H4 (cell line): ENCODE data around the gene ZNF737. TPM values are rescaled to one million over a fixed set of nuclear protein-coding genes. Genes with fewer than 3 reads are reported as not detected.
"Not testable (repeated sequence)": the region's sequence is repeated elsewhere in the genome, so short reads cannot be mapped to it uniquely, and the experiment has no call there.

Experiments used
- DNase-seq: peaks from one replicate; pipeline ENCODE4 v3.0.0-alpha.2; 2015; ENCODE audit warnings: low spot score
- total RNA-seq: library from RNA; depleted of rRNA; stranded (reverse); fragments of >200 nt; shearing (Covaris generic); gene quantifications from 2 replicates; pipeline ENCODE4 v1.2.3, GENCODE V29; 2014; rRNA removed

The ZNF737 gene
- 2.9 and 3.7 TPM in 2 replicates for total RNA-seq

- peak; percentile 80 for DNase-seq
Measured at GRCh38 chr19:20565321-20566018, at the start of gene ZNF737. Gene ZNF737, minus strand, starts transcription at chr19:20565781. Its CDS starts 141 bp downstream, at chr19:20565640.

DNA sequence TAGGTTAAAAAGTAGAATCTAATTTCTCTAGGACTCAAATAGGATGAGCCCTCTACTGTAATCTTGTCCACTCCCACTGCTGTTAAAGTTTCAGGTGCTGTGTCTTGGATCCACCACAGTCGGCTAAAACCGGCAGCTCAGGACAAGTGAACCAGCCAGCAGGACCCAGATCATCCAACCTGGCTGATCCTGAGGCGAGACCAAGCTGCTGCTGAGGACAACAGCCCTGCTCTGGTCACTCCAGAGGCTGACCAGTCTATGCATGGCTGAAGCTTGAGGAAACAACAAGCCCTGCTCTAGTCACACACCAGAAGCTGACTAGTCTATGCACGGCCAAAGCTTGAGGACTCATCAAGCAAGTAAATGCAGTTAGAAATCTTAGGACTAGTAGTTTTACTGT lies 49.4 kb upstream of the ZNF737 start:
- not testable (repeated sequence) for DNase-seq

- no peak for DNase-seq
Measured at GRCh38 chr19:20612711-20613316, 47.2 kb upstream of the ZNF737 start.

- no peak for DNase-seq
Measured at GRCh38 chr19:20611866-20612265, 46.3 kb upstream of the ZNF737 start.

- no peak for DNase-seq
Measured at GRCh38 chr19:20607943-20608342, 42.4 kb upstream of the ZNF737 start.

GRCh38 chr19:20558571-20558970 lies 7.0 kb downstream of the ZNF737 start:
- no peak for DNase-seq

GRCh38 chr19:20558011-20558410 lies 7.6 kb downstream of the ZNF737 start:
- DNase-seq = no peak

- DNase-seq = not testable (repeated sequence)
Measured at GRCh38 chr19:20544667-20545333, 20.8 kb downstream of the ZNF737 start.

- DNase-seq = not testable (repeated sequence)
Measured at GRCh38 chr19:20530303-20530702, 35.3 kb downstream of the ZNF737 start.

GRCh38 chr19:20513189-20513904 lies 52.2 kb downstream of the ZNF737 start:
- no peak for DNase-seq

DNA sequence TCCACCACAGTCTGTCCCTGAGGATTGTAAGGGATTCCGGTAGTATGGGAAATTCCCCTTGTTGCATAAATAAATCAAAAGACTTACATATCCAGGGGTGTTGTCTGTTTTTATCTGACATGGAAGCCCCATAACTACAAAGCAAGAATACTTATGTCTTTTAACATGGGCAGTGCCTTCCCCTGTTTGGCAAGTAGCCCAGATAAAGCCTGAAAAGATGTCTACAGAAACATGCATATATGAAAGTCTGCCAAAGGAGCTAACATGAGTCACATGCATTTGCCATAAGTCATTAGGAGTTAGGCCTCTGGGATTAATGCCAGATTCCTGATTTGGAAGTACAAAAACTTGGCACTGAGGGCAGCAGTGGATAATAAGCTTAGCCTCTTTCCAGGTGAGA lies 62.1 kb downstream of the ZNF737 start:
- peak; percentile 29 for DNase-seq

Other genes with a start within 250 kb of the ZNF737 start
- 3.8 and 4.8 TPM in 2 replicates for gene ZNF626, start 95.8 kb upstream of the ZNF737 start, total RNA-seq
- gene ZNF66, start 210.5 kb upstream of the ZNF737 start, total RNA-seq = 0.91 and 2.9 TPM in 2 replicates